Effector memory CD8-positive, alpha-beta T cell (primary cell): ENCODE data around the gene SLC17A8.
"Not testable (repeated sequence)": the region's sequence is repeated elsewhere in the genome, so short reads cannot be mapped to it uniquely, and the experiment has no call there.

ENCODE experiments used
- ATAC-seq: fragments of 150-1000 bp; cut with Tn5 transposase; replicated peaks from 2 replicates; pipeline ENCODE4 v1.10.0; 2021; ENCODE audit warnings: mild to moderate bottlenecking, moderate library complexity
- DNase-seq, 3 experiments: peaks; one replicate each; pipeline ENCODE4 v3.0.0; 2021
- H3K27ac Mint-ChIP-seq, 2 donors: one replicate each; pipeline ENCODE4 v1.8.0; 2022; ENCODE audit warnings: mild to moderate bottlenecking in 2 of 2, mixed read lengths in 2 of 2, moderate library complexity in 2 of 2
- H3K27me3 Mint-ChIP-seq, 2 donors: one replicate each; pipeline ENCODE4 v1.8.0; 2022; ENCODE audit warnings: mixed read lengths in 2 of 2
- H3K36me3 Mint-ChIP-seq: one replicate; pipeline ENCODE4 v1.8.0; 2022; ENCODE audit warnings: mild to moderate bottlenecking, moderate library complexity, mixed read lengths; ENCODE audit not compliant: insufficient read depth
- H3K4me1 Mint-ChIP-seq, 2 donors: one replicate each; pipeline ENCODE4 v1.8.0; 2022; ENCODE audit warnings: low read depth in 2 of 2, mixed read lengths in 2 of 2
- H3K4me3 Mint-ChIP-seq, 2 donors: one replicate each; pipeline ENCODE4 v1.8.0; 2022; ENCODE audit warnings: mild to moderate bottlenecking in 2 of 2, mixed read lengths in 2 of 2, moderate library complexity in 2 of 2
- H3K9me3 Mint-ChIP-seq, 2 donors: one replicate each; pipeline ENCODE4 v1.8.0; 2022; ENCODE audit warnings: mixed read lengths in 2 of 2

Gene SLC17A8

DNA sequence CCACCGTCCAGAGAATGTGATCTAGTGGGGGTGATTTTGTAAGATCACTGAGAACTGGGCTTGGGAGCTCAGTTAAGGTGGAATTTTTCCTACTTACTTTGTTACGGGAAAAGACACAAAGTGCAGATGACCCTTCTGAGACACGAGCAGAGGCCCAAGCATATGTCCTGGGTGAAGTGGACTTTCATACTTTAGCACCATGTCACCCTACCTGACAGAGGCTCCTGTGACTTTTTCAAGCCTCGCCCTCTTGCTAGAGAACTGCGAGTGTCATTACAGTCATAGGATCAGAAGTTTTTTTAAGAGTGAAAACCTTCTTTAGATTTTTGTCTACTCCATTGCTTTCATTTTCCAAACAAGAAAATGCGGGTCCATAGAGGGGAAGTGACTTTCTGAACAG is 56.1 kb downstream of the SLC17A8 start:
- DNase-seq (no peak), ATAC-seq (no peak)
- Mint-ChIP-seq H3K27me3 (peaks cover 18 to 21% of the 10 kb centered on the region in 2 donors), H3K4me1 (no peaks in the 10 kb centered on the region), H3K27ac (no peak overlapping the region), H3K36me3 (no peaks in the 10 kb centered on the region), H3K4me3 (no peak overlapping the region), H3K9me3 (no peaks in the 10 kb centered on the region)

DNA sequence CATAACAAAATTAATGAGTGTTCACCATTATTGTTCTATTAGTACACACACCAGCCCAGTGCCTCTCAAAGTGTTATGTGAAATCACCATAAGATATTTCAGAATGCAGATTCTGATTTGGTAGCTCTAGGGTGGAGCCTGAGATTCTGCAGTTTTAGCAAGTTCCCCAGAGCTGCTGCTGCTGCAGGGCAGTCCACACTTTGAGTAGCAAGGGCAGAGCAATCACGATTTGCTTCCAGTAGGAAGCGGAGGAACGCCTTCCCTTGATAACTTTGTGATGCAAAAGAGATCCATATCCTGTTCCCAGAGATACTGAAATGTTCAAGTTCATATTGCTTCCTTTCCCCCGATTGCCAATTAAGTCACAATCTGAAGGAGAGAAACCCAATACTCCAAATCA is 57.9 kb downstream of the SLC17A8 start:
- Mint-ChIP-seq H3K27me3 (peaks cover 10 to 15% of the 10 kb centered on the region in 2 donors), H3K36me3 (no peaks in the 10 kb centered on the region), H3K27ac (no peak overlapping the region), H3K4me3 (no peak overlapping the region), H3K9me3 (no peaks in the 10 kb centered on the region), H3K4me1 (no peaks in the 10 kb centered on the region)
- ATAC-seq (no peak), DNase-seq (no peak)

DNA sequence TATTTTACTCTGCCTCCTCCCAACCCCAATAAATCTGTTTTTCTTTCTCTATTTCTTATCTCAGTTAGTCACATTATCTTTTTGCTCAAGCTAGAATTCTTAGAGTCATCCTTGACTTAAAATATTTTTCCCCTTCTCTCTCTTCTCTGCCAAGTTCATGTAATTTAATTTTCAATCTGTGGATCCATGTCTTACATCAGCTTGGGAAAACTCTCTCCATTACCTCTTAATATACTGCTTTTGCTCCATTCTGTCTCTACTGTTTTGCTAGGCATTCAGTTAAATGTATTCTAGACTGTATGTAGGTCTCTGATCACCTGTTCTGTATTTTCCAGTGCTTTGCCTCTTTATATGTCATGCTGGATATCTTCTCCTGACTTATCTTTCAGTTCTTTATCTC is 65.8 kb downstream of the SLC17A8 start:
- H3K4me1 Mint-ChIP-seq = no peaks in the 10 kb centered on the region
- H3K36me3 Mint-ChIP-seq = no peaks in the 10 kb centered on the region
- H3K4me3 Mint-ChIP-seq = no peak overlapping the region
- no peak for ATAC-seq
- H3K9me3 Mint-ChIP-seq = peaks cover 6 to 13% of the 10 kb centered on the region in 2 donors
- no peak overlapping the region for H3K27ac Mint-ChIP-seq
- H3K27me3 Mint-ChIP-seq = peaks cover 14 to 31% of the 10 kb centered on the region in 2 donors
- no peak for DNase-seq

DNA sequence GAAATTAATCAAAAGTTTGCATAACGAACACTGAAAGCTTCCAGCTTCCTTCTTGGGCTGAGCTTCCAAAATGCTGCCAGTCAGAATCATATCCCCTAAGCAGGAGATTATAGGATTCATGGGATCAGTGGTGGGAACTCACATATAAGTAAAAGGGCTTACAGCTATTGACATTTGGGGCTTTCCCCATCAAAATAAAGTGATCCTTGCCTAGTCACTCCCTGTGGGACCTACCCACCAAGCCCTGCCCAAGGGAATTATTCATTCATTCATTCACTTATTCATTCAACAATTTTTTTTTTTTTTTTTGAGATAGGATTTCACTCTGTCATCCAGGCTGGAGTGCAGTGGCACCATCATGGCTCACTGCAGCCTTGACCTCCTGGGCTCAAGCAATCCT is 69.3 kb downstream of the SLC17A8 start:
- no peak overlapping the region for H3K4me3 Mint-ChIP-seq
- ATAC-seq (no peak), DNase-seq (no peak)
- no peaks in the 10 kb centered on the region for H3K36me3 Mint-ChIP-seq
- H3K27me3 Mint-ChIP-seq = peaks cover 0 to 22% of the 10 kb centered on the region in 2 donors
- H3K4me1 Mint-ChIP-seq = no peaks in the 10 kb centered on the region
- H3K27ac Mint-ChIP-seq = no peak overlapping the region
- H3K9me3 Mint-ChIP-seq = peaks cover 6 to 13% of the 10 kb centered on the region in 2 donors

- H3K4me3 Mint-ChIP-seq = no peak overlapping the region
- H3K36me3 Mint-ChIP-seq = no peaks in the 10 kb centered on the region
- no peak overlapping the region for H3K27ac Mint-ChIP-seq
- peaks cover 6 to 13% of the 10 kb centered on the region in 2 donors for H3K9me3 Mint-ChIP-seq
- peaks cover 0 to 22% of the 10 kb centered on the region in 2 donors for H3K27me3 Mint-ChIP-seq
- no peaks in the 10 kb centered on the region for H3K4me1 Mint-ChIP-seq
- ATAC-seq = no peak
- no peak for DNase-seq
These were observed 70.2 kb downstream of the SLC17A8 start for GRCh38 chr12:100427078-100427477.

- H3K27ac Mint-ChIP-seq, H3K36me3 Mint-ChIP-seq, H3K4me1 Mint-ChIP-seq, H3K4me3 Mint-ChIP-seq, ATAC-seq, DNase-seq: not testable (repeated sequence)
- Mint-ChIP-seq H3K9me3 (peaks cover 6 to 13% of the 10 kb centered on the region in 2 donors), H3K27me3 (peaks cover 0 to 15% of the 10 kb centered on the region in 2 donors)
These were observed 73.4 kb downstream of the SLC17A8 start for GRCh38 chr12:100430251-100430650.

DNA sequence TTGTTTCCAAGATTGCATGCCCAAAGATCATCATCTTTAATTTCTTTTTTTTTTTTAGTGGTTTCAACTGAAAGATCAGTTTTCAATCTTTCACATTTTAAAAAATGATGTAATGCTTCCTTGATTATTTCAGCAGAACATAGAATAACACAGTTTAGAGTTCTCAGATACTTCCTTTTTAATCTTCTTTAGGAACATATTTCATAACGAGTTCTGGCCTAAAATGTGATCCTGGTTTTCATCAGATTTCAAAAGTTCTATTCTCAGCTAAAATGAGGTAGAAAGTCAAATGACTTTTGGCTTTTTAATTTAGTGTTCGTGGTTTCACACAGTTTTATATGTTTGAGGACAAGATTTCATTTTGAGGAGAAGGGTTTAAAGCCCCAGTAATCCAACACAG is 76.8 kb downstream of the SLC17A8 start:
- DNase-seq = no peak
- no peak for ATAC-seq
- H3K27ac Mint-ChIP-seq = no peak overlapping the region

GRCh38 chr12:100434177-100434576 is 77.3 kb downstream of the SLC17A8 start:
- Mint-ChIP-seq H3K27ac (no peak overlapping the region), H3K4me3 (no peak overlapping the region), H3K36me3 (no peaks in the 10 kb centered on the region), H3K9me3 (peaks cover 0 to 2% of the 10 kb centered on the region in 2 donors), H3K4me1 (no peaks in the 10 kb centered on the region), H3K27me3 (peaks cover 0 to 12% of the 10 kb centered on the region in 2 donors)
- DNase-seq (no peak), ATAC-seq (no peak)

More for the DNA sequence above, 76.8 kb downstream of the SLC17A8 start:
- H3K4me1 Mint-ChIP-seq = no peaks in the 10 kb centered on the region
- no peak overlapping the region for H3K4me3 Mint-ChIP-seq
- H3K27me3 Mint-ChIP-seq = peaks cover 0 to 12% of the 10 kb centered on the region in 2 donors
- H3K36me3 Mint-ChIP-seq = no peaks in the 10 kb centered on the region
- peaks cover 0 to 2% of the 10 kb centered on the region in 2 donors for H3K9me3 Mint-ChIP-seq

DNA sequence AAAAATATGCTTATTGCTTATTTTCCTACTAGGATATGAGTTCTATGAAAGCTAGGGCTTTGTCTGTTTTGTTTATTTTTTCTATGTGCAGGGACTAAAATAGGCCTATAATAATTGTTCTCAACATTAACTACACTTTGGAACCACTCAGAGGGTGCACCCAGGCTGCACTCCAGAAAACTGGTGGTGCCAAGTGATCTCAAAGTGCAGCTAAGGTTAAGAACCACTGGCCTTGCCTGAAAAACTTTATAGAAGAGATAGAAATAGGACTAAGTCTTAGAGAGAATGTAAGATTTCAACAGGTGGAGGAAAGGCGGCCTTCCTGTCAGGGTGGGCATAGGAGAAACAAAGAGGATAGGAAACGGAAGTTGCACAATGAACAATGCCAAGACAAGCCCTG is 79.1 kb downstream of the SLC17A8 start:
- H3K36me3 Mint-ChIP-seq = no peaks in the 10 kb centered on the region
- peaks cover 0 to 2% of the 10 kb centered on the region in 2 donors for H3K9me3 Mint-ChIP-seq
- H3K4me1 Mint-ChIP-seq = no peaks in the 10 kb centered on the region
- DNase-seq (no peak), ATAC-seq (no peak)
- H3K27me3 Mint-ChIP-seq = peaks cover 0 to 12% of the 10 kb centered on the region in 2 donors
- no peak overlapping the region for H3K4me3 Mint-ChIP-seq
- H3K27ac Mint-ChIP-seq = no peak overlapping the region

- Mint-ChIP-seq H3K4me3 (no peak overlapping the region), H3K27ac (no peak overlapping the region), H3K4me1 (no peaks in the 10 kb centered on the region), H3K27me3 (peaks cover 0 to 12% of the 10 kb centered on the region in 2 donors), H3K36me3 (no peaks in the 10 kb centered on the region), H3K9me3 (peaks cover 0 to 2% of the 10 kb centered on the region in 2 donors)
- ATAC-seq = no peak
- no peak for DNase-seq
These were observed 80.4 kb downstream of the SLC17A8 start for GRCh38 chr12:100437038-100437841.

GRCh38 chr12:100439797-100440196 is 82.9 kb downstream of the SLC17A8 start:
- ATAC-seq (no peak), DNase-seq (no peak)

GRCh38 chr12:100442403-100442802 is 85.5 kb downstream of the SLC17A8 start:
- Mint-ChIP-seq H3K27me3 (peaks cover 19% of the 10 kb centered on the region in 2 donors), H3K4me1 (no peaks in the 10 kb centered on the region), H3K36me3 (no peaks in the 10 kb centered on the region), H3K4me3 (no peak overlapping the region), H3K27ac (no peak overlapping the region), H3K9me3 (peaks cover 0 to 2% of the 10 kb centered on the region in 2 donors)
- DNase-seq = no peak
- ATAC-seq = no peak

More at GRCh38 chr12:100439797-100440196, 82.9 kb downstream of the SLC17A8 start:
- Mint-ChIP-seq H3K27ac (no peak overlapping the region), H3K4me3 (no peak overlapping the region), H3K27me3 (peaks cover 0 to 12% of the 10 kb centered on the region in 2 donors), H3K9me3 (peaks cover 0 to 2% of the 10 kb centered on the region in 2 donors), H3K36me3 (no peaks in the 10 kb centered on the region), H3K4me1 (no peaks in the 10 kb centered on the region)

DNA sequence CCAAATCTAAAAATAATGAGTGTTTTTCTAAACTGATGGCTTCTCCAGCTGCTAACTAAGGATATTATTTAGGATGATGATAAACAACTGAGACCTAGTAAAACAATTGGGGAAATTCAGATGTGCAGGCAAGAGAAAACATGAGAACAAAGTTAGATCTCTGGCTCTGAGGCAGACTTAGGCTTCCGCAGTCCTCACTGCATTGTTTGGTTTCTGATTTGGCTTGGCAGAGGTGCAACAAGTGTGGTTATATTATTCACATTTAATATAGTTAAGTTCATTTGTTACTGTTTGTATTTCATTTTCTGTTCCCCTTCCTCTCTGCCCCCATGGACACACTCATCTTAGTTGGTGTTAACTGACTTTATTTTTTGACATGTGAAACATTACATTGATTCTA is 86.6 kb downstream of the SLC17A8 start:
- H3K27ac Mint-ChIP-seq = no peak overlapping the region
- H3K4me1 Mint-ChIP-seq = no peaks in the 10 kb centered on the region
- no peak overlapping the region for H3K4me3 Mint-ChIP-seq
- no peaks in the 10 kb centered on the region for H3K9me3 Mint-ChIP-seq
- no peak for DNase-seq
- peaks cover 16 to 23% of the 10 kb centered on the region in 2 donors for H3K27me3 Mint-ChIP-seq
- H3K36me3 Mint-ChIP-seq = no peaks in the 10 kb centered on the region
- no peak for ATAC-seq

DNA sequence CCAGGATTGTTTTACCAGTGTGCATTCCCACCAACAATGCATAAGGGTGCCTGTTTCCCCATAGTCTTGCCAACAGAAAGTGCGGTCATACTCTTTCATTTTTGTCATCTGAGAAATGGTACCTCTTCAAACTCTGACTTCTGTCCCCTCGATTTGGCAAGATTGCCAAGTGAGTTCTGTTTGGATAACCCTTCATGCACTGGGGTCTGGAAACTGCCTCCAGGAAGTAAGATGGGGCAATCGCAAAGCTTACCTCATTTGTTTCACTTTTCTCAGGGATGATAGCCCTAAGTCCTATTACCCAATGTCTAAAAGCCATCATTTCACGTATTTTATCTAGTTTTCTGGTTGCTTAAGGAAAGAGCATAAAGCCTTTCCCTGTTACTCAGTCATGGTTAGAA is 88.2 kb downstream of the SLC17A8 start:
- H3K27me3 Mint-ChIP-seq = peaks cover 15 to 29% of the 10 kb centered on the region in 2 donors
- no peak overlapping the region for H3K4me3 Mint-ChIP-seq
- H3K9me3 Mint-ChIP-seq = no peaks in the 10 kb centered on the region
- no peak overlapping the region for H3K27ac Mint-ChIP-seq
- ATAC-seq (no peak), DNase-seq (no peak)
- H3K4me1 Mint-ChIP-seq = no peaks in the 10 kb centered on the region
- H3K36me3 Mint-ChIP-seq = no peaks in the 10 kb centered on the region
